HEK293T (cell line): ENCODE results near the gene SUPT5H.

Experiments
- CTCF ChIA-PET: fragments of 350-600 bp; formaldehyde crosslinking; extraction: SDS; loops from one replicate; lab custom pipeline; 2021; ENCODE audit warnings: antibody characterized with exemption, inconsistent platforms; lab: Yijun Ruan, JAX
- POLR2A ChIA-PET: fragments of 350-600 bp; formaldehyde crosslinking; extraction: SDS; loops from one replicate; lab custom pipeline; 2020; ENCODE audit warnings: antibody characterized with exemption, inconsistent platforms; lab: Yijun Ruan, JAX
- DNase-seq: peaks from one replicate; pipeline ENCODE4 v3.0.0; 2012; ENCODE audit warnings: mixed read lengths; ENCODE audit errors: extremely low spot score
- ARNT ChIP-seq: fragments of 450-650 bp; IDR thresholded peaks from 2 replicates; pipeline ENCODE4 v1.6.1; 2017; ENCODE audit warnings: mild to moderate bottlenecking
- BHLHE40 ChIP-seq: fragments of 450-650 bp; IDR thresholded peaks from 2 replicates; pipeline ENCODE4 v1.6.1; 2016; ENCODE audit warnings: mild to moderate bottlenecking, moderate library complexity, borderline replicate concordance
- CTBP1 ChIP-seq: fragments of 450-650 bp; IDR thresholded peaks from 2 replicates; pipeline ENCODE4 v1.6.1; 2016; ENCODE audit warnings: borderline replicate concordance
- ELF4 ChIP-seq: fragments of 450-650 bp; IDR thresholded peaks from 2 replicates; pipeline ENCODE4 v1.6.1; 2017; ENCODE audit warnings: antibody characterized with exemption
- FOXA1 ChIP-seq: fragments of 450-650 bp; IDR thresholded peaks from 2 replicates; pipeline ENCODE4 v1.6.1; 2016; ENCODE audit warnings: mild to moderate bottlenecking
- FOXK2 ChIP-seq: fragments of 450-650 bp; IDR thresholded peaks from 2 replicates; pipeline ENCODE4 v1.6.1; 2016; ENCODE audit warnings: mild to moderate bottlenecking
- FOXM1 ChIP-seq: fragments of 450-650 bp; IDR thresholded peaks from 2 replicates; pipeline ENCODE4 v1.6.1; 2017; ENCODE audit warnings: mild to moderate bottlenecking, borderline replicate concordance
- HDGF ChIP-seq: fragments of 450-650 bp; IDR thresholded peaks from 2 replicates; pipeline ENCODE4 v1.6.1; 2017; ENCODE audit warnings: antibody characterized with exemption, borderline replicate concordance
- L3MBTL2 ChIP-seq: fragments of 450-650 bp; conservative IDR thresholded peaks from 2 replicates; pipeline ENCODE4 v1.6.1; 2016; ENCODE audit warnings: mild to moderate bottlenecking
- LEF1 ChIP-seq: fragments of 450-650 bp; IDR thresholded peaks from 2 replicates; pipeline ENCODE4 v1.6.1; 2017; ENCODE audit warnings: mild to moderate bottlenecking, borderline replicate concordance
- NFRKB ChIP-seq: fragments of 450-650 bp; IDR thresholded peaks from 2 replicates; pipeline ENCODE4 v1.6.1; 2016; ENCODE audit warnings: mild to moderate bottlenecking, moderate library complexity
- SP1 ChIP-seq: fragments of 450-650 bp; IDR thresholded peaks from 2 replicates; pipeline ENCODE4 v1.6.1; 2017
- SUZ12 ChIP-seq: fragments of 450-650 bp; IDR thresholded peaks from 2 replicates; pipeline ENCODE4 v1.6.1; 2016; ENCODE audit warnings: mild to moderate bottlenecking
- TARDBP ChIP-seq: fragments of 450-650 bp; IDR thresholded peaks from 2 replicates; pipeline ENCODE4 v1.6.1; 2016
- ZNF384 ChIP-seq: fragments of 450-650 bp; IDR thresholded peaks from 2 replicates; pipeline ENCODE4 v1.6.1; 2016
- TF ChIP-seq, protein P1 (sequence below): fragments of 450-650 bp; IDR thresholded peaks from 2 replicates; pipeline ENCODE4 v1.6.1; 2016

Gene SUPT5H

DNA sequence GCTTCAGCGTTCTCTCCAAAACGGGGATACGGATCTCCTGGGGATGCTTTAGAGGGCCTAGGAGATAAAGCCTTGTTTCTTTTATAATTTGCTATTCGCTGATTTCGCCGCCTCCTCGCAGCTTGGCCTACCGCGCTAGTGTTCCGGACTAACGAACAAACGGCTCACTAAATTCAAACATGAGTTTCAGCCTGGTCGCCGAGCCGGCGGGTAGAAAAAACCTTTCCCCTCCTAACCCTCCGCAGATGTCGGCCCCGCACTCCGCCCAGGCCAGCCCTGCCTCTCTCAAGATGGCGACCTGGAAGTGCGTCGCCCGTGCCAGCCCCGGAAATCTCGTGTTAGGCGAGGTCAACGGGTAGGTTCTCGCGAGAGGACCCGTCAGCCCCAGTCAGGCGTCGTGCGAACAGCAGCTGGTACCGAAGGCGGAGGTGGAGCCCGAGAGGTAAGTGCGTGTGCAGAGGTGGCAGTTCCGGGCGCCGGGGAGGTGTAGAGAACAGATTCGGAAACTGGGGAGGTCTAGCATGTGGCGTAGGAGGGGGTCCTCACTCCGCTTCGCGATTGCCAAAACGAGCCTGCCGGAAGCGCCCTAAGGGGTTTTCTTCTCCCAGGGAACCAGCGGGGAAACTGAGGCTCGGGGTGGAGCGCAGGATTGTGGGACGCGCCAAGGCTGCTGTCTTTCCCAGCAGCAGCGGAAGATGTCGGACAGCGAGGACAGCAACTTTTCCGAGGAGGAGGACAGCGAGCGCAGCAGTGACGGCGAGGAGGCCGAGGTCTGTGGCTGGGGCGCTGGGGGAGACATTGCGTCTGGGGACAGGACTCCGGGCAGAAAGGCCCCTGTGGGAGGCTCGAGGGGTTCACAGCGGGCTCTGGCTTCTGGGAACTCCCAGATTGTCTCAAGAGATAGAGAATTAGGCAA lies at the start of gene SUPT5H:
Gene SUPT5H (plus strand): TSS at position 387 of the 916 bp plus-strand sequence. CDS start 309 bp downstream, at position 696.
- TF ChIP-seq LEF1, result no peak
- no peak for TF ChIP-seq SUZ12
- TF ChIP-seq ZNF384, result 0 out of 2 replicates have a peak, but pooled peaks have one; percentile 25
- TF ChIP-seq TARDBP, result no peak
- no peak for TF ChIP-seq FOXM1
- no peak for TF ChIP-seq FOXA1
- peak; percentile 74 for TF ChIP-seq ELF4
- TF ChIP-seq NFRKB, result no peak
- no peak for TF ChIP-seq FOXK2
- TF ChIP-seq CTBP1, result no peak
- TF ChIP-seq, protein P1, sequence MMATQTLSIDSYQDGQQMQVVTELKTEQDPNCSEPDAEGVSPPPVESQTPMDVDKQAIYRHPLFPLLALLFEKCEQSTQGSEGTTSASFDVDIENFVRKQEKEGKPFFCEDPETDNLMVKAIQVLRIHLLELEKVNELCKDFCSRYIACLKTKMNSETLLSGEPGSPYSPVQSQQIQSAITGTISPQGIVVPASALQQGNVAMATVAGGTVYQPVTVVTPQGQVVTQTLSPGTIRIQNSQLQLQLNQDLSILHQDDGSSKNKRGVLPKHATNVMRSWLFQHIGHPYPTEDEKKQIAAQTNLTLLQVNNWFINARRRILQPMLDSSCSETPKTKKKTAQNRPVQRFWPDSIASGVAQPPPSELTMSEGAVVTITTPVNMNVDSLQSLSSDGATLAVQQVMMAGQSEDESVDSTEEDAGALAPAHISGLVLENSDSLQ, result peak; percentile 69
- no peak for TF ChIP-seq HDGF
- TF ChIP-seq BHLHE40, result no peak
- peak; percentile 94 for TF ChIP-seq L3MBTL2
- 0 out of 2 replicates have a peak, but pooled peaks have one; percentile 34 for TF ChIP-seq ARNT
- peak; percentile 74; the same call in 1 of the 2 replicates for TF ChIP-seq SP1
- POLR2A ChIA-PET, result interaction anchor here (0.6 to 6.1 kb wide), 12 partner anchors 9 to 102 kb away, joined by 3 to 62 read pairs (median 4); partner anchors contain the start of genes EID2, RPS16 and TIMM50
- CTCF ChIA-PET, result interaction anchor here (0.6 kb wide), 2 partner anchors 20 to 29 kb away, joined by 4 to 6 read pairs; no protein-coding TSS in a partner anchor
- DNase-seq, result peak; percentile 99

DNA sequence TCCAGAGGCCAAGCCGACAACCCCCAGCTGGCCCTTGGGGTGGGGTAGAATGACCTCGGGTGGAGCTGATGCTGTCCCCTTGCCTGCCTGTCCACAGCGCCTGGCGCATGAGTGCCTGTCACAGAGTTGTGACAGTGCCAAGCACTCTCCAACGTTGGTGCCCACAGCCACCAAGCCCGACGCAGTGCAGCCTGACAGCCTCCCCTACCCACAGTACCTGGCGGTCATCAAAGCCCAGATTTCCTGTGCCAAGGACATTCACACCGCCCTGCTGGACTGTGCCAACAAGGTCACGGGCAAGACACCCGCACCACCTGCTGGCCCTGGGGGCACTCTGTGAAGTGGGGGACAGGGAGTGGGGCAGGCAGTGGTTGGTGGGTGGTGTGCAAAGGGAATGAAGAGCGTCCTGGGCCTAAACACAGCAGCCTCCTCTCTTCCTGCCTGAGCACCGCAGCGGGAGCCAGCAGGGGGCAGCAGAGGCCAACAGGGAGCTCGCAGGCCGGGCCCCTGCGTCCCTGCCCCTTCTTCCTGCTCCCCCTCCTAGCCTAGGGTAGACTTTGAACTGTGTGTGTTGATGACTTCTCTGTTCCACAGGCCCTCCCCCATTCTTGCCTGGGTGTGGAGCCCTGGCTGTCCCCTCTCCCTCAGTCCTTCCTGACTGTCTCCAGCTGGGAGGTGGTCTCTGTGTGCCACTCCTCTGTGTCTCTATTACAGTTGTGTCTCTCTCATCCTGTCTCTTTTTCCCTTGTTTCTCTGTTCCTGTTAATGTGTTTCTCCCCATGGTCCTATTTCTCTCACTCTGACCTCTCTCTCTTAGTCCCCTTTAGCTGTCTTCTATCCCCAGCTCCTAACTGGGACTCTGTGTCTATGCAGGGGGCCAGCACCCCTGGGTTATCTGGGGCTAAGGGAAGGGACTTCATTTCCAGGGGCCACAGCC lies 47.8 kb upstream of the SUPT5H start:
- ChIA-PET CTCF (interaction anchor here (0.6 to 2.8 kb wide), 4 partner anchors 11 to 278 kb away, joined by 3 to 25 read pairs (median 6); partner anchors contain the start of gene PLEKHG2), POLR2A (interaction anchor here (1.0 to 2.0 kb wide), 4 partner anchors 10 to 38 kb away, joined by 5 to 17 read pairs (median 8); partner anchors contain the start of genes PLEKHG2 and RPS16)
- DNase-seq, result peak; percentile 84
- TF ChIP-seq HDGF (peak; percentile 67; the same call in 1 of the 2 replicates), FOXK2 (no peak)

DNA sequence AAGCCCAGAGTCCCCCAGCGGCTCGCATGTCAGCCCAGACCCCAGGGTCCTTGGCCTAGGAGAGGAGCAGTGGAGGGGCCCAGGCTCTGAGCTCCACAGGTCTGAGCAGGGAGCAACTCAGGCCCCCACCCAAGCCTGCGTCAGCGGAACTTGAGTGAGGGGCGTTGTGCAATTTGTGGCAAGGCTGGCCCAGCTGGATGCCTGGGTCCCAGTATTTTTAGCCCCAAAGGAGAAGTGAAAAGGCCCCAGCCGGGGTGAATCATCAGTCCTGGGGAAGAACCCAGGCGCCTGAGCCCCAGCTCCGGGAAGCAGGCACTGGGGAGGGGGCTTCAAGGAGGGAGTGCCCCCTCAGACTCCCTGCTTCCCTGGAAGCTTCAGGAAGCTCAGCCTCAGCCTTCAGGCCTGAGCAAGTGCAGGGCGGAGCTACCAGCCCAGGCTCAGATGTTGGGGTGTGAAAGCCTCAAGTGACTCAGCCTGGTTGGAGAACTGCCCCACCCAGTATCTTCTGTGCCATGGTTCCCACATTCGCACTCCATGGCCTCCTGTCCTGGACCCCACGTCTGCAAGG lies 47.0 kb upstream of the SUPT5H start:
- CTCF ChIA-PET, result interaction anchor here (0.6 to 2.8 kb wide), 4 partner anchors 10 to 277 kb away, joined by 3 to 25 read pairs (median 6); partner anchors contain the start of gene PLEKHG2
- POLR2A ChIA-PET, result interaction anchor here (1.0 to 2.0 kb wide), 3 partner anchors 9 to 37 kb away, joined by 7 to 17 read pairs (median 9); partner anchors contain the start of genes PLEKHG2 and RPS16

DNA sequence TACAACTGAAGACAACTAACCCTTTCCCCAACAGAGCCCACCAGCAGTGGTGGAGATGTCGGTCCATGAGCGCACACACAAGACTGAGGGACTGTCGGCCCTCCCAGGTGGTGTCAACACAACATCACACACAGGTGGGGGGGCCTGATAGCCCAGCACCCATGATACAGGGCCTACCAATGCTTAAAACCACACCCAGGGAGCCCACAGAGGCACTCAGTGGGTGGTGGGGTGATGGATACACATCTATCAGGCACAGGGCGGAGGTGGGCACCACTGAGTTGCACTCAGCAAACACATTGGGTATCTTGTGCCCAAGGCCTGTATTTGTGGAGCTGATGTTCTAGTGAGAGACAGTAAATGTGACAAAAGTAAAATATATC lies 45.7 kb upstream of the SUPT5H start:
- CTCF ChIA-PET, result no interaction called here
- TF ChIP-seq CTBP1 (no peak), LEF1 (no peak), NFRKB (no peak), TARDBP (no peak), ARNT (no peak), L3MBTL2 (no peak)
- TF ChIP-seq, protein P1, result no peak
- POLR2A ChIA-PET, result interaction anchor here (0.9 to 10.0 kb wide), 2 partner anchors 12 to 36 kb away, joined by 3 to 54 read pairs; partner anchors contain the start of gene RPS16
- DNase-seq, result no peak

More for the DNA sequence above, 47.0 kb upstream of the SUPT5H start:
- TF ChIP-seq ARNT, result no peak
- no peak for TF ChIP-seq NFRKB
- TF ChIP-seq FOXM1, result no peak
- no peak for TF ChIP-seq L3MBTL2
- no peak for TF ChIP-seq FOXA1
- TF ChIP-seq HDGF, result no peak
- no peak for TF ChIP-seq TARDBP
- TF ChIP-seq ZNF384, result no peak
- TF ChIP-seq SUZ12, result no peak
- no peak for TF ChIP-seq CTBP1
- no peak for TF ChIP-seq ELF4
- no peak for TF ChIP-seq FOXK2
- no peak for TF ChIP-seq SP1
- TF ChIP-seq BHLHE40, result no peak
- TF ChIP-seq, protein P1, result no peak
- TF ChIP-seq LEF1, result no peak
- no peak for DNase-seq
